HG03159 (cell line): ENCODE data around the gene VAV2.

Experiments used
- ATAC-seq: cut with Tn5 transposase; IDR thresholded peaks from one replicate; pipeline ENCODE4 v1.9.1; 2021; ENCODE audit warnings: mild to moderate bottlenecking, moderate library complexity; ENCODE audit not compliant: unreplicated experiment

Gene VAV2

DNA sequence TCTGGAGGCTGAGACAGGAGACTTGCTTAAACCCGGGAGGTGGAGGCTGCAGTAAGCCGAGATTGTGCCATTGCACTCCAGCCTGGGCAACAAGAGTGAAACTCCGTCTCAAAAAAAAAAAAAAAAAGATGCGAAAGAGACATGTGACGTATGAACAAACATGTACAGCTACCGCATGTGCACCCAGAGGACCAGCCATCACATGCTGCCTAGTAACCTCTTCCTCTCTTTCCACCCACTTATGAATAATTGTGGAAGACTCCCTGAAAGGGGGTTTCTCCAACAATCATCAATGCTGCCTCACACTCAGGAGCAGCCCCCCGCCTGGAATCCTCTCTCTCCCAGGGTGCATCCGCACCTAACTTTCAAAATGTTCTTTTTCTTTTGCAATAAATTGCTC lies 256.2 kb downstream of the VAV2 start:
- ATAC-seq: no peak

DNA sequence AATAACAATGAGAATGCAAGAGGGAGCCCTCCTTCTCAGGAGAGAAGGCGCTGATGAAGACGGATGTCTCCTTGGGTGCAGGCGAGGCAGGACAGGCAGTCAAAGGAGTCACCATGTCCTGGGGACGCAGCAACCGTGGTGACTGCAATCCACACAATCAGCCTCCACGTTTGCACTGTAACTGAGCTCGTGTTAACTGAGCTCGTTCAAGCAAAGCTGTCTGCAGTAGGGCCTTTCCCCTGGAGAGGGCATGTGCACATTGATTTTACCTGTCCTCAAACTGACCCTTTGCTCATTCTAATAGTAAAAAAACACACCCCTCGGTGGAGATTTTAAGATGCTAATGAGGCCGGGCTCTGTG lies 256.7 kb downstream of the VAV2 start:
- ATAC-seq: no peak

DNA sequence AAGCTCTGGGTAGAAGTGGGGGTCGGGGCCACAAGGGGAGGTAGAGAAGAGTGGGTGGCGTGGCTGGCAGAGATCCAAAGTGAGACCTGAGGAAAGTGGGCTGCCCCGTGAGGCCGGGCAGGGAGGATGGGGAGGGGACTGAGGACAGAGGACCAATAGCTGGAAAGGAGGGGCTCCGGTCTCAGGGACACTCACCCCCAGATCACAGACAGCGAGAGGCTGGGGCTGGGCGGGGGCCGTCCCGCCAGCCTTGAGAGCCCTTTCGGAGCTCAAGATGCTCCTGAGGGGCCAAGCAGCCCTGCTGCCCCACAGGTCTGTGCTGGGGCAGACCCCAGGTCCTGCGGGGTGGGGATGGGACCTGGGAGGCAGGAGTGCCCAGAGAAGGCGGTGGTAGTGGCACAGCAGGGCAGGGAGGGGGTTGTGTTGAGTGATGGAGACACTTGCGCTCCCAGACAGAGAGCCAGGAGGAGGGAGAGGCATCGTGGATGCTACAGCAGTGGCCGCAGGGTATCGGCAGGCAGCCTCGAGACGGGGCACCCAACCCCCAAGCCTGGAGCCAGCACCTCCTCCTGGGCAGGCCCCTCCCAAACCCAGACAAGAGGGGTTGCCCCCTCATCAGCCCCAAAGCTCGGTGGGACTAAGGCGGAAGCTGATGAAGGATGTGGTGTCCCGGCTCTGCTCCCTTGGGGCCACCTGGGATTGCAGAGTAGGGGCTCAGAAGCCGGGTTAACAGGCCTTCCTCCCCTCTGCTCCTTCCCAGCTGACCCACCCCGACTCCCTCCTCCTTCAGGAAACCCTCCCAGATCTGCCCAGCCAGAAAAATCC lies 257.3 kb downstream of the VAV2 start:
- no peak for ATAC-seq

DNA sequence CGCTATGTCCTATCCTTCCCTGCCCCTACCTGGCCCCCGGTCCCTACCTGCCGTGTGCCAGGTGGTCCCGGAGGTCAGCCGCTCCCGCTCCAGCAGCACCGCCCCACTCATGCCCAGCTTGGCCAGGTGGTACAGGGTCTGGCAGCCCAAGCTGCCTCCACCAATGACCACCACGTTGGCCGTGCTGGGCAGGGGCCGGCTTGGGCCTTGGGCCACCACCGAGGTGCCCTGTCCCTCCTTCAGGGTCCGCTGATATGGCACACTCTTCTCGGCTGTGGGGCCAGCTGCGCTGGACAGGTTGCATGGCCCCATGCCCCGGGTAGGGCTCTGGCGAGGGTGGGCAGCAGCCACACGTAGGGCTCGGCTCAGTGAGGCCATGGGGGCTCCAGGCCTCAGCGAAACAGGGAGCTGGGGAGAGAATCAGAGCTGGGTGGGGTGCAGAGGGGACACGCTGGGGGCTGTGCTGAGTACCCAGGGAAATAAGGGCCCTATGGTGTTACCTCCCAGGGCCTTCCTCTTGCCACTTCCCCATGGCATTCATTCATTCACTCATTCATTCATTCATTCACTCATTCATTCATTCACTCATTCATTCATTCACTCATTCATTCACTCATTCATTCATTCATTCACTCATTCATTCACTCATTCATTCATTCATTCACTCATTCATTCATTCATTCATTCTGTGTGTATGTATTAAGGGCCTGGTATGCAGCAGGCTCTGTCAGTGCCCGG lies 258.2 kb downstream of the VAV2 start:
- no peak for ATAC-seq

DNA sequence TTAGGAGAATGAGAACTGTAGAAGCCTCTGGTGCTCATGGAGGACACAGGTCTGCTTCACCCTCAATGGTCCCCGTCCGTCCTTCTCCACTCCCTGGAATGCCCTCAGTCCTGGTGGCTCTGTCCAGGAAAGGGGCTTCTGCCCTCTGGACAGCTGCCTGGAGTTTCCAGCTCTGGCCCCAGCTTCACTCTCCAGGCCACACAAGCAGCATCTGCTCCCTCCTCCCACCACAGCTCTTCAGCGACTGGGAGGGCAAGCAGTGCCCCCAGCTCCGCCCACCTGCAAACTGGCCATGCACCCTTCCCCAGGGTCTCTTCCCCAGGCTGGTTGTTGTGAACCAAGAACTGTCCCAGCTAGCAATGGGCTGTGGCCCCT lies 258.7 kb downstream of the VAV2 start:
- no peak for ATAC-seq

DNA sequence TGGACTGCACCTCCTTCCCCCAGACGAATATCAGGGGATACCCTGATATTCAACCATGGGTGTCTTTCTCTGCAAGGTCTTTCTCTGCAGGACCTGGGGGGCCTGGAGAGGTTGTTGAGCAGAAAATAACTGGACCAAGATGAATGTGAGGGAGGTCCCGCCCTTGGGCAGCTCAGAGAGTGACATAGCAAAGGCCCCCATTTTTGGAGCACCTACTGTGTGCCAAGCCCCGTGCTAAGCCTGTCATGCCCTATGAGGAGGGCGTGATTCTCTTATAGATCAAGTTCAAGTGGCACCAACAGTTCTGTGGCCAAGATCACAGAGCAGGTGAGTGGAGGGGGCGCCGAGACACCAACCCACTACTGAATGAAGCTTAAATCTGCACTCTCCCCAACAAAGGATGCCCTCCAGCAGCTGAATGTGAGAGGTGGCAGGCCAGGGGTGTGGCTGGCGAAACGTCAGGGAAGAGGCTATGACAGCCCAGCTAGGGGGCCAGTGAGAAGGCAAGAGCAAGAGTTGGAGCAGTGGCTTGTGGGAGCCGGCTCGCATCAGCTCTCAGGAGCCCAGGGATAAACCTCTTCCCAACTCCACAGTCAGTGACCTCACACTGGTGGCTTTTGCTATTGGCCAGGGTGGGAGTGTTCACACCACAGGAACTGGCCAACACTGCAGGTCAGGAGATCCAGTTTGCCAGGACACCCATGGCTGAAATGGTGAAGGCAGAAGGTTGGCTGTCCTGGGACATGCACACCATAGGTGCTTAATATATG lies 259.3 kb downstream of the VAV2 start:
- ATAC-seq: no peak

DNA sequence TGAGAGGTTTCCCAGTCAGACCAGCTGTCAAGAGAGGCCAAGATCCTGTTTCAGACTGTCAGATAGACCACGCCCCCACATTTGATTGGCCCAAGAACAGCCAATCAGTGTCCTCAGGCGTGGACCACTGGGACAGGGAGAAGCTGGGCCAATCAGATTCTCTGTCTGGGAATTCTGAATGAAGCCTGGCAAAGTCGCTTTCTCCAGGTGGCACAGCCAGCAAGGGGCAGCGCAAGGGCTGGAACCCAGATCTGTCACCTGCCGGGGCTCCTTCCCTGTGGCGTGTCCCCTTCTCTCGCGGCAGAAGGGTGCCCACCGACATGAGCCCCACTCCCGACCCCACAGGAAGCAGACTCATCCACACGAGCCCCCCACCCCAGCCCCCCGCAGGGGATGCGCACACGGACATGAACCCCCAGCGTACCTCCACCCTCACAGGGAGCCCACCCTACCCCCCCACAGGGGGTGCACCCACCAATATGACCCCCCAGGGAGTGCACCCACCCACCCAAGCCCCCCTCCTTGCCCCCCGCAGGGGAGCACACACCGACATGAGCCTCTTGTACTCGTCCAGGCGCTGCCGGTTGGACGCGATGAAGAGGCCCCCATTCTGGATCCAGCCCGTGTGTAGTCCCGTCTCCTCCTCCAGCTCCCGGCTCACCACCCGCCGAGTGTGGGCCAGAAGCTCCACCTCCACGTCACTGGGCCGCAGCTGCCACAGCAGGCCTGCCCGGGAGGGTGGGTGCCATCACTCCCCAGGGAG lies 260.1 kb downstream of the VAV2 start:
- no peak for ATAC-seq

DNA sequence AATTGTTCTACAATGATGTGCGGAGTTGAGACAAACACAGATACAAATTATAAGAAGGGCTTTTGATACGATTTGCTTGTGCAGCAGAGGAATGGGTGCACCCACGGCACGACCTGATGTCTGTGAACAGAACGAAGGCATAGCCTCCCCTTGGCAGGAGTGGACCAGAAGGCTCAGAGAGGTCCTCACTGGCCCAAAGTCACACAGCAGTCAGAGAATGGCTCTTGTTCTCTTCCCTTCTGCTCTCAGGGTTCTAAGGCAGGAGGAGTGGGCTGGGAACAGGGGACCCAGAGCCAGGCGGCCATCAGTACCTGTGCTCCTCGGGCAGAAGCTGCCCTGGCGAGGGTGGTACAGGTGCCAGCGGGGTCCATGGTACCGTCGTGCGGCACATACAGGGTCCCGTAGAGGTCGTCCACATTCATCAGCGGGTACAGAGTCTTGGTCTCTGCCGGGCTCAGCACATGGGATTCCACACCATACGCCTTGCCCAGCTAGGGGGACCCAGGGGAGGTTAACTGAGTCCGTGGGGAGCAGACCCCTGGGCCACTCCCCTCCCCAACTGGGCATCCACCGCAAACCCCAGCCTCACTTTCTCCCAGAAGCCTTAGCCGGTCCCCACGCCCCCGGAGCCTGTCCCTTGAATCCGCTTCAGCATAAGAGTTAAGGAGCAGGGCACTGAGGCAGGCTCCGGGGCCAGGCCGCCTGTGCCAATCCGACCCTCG lies 261.0 kb downstream of the VAV2 start:
- no peak for ATAC-seq

DNA sequence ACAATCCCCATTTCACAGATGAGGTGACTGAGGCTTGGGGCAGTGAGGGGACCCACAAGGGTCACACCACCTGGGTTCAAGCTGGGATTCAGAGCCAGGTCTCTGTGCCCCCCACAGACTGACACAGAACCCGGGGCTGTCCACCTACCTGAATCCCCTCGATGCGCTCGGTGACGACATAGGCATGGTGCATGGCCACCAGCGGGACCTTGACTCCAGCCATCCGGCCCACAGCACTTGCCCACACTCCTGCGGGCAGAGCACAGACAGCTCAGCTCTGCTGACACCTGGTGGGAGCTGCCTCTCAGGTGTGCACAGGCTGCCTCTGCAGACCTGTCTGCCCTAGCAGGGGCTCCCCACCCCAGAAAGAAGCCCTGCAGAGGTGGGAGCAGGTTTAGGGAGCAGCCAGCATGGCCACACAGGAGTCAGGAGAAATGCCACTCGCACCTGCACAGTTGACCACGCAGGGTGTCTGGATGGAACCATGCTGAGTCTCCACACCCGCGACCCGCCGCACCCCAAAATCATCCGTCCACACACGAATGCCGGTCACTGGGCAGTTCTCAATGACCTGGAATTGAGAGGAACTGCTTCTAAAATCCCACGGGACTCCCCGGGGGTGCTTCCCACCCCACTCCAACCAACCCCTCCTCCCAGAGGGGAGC lies 262.4 kb downstream of the VAV2 start:
- ATAC-seq: no peak

DNA sequence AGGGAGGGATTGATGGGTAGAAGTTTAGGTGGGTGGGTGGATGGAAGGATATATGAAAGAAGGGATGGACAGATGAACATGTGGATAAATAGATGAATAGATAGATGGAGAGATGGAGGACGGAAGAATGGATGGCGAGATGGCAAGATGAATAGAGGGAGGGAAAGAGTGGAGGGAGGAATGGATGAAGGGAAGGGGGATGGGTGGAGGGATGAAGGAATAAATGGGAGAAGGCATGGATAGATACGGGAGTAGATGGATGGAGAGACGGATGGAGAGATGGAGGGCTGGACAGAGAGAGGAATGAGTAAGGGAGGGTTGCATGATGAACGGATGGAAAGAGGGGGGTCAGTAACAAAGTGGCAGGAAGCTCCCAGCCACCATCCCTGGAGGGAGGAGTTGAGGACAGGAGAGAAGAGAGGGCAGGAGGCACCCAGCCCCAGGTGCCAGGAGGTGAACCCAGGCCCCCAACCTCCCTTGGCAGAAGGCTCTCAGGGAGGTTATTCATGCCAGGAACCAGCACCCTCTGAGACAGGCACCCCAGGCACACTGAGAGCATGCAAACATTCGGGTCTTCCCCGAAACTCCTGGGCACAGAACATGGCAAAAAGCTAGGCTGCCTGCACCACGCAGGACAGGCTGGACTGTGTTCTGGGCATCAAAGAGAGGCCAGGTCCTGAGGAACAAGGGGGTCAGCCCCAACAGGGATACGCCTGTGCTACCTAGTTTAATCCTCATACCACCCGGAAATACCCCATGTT lies 263.1 kb downstream of the VAV2 start:
- no peak for ATAC-seq

DNA sequence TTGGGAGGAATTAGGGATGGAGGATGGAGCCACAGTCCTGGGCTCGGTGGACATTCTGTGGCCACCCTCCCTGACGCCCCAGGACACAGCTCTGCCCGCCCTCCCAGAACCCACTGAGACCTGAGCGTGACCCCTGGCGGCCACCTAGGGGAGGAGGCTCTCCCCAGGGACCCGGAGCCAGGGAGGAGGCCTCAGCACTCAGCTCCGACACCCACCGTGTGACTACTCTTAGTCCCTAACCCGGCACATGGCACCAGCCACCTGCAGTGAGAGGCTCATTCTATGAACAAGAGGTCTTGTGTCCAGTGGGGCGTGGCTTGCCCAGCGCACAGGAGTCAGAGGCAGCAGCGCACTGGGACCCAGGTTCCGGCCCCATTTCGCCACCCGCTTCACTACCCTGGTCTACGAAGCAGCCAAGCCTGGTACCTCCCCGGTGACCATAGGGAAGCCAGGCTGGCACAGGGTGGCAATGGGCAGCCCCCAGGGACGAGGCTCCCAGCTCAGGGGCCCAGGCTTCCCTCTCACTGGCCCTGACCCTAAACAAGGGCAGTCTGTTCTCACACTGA lies 264.2 kb downstream of the VAV2 start:
- ATAC-seq: no peak

DNA sequence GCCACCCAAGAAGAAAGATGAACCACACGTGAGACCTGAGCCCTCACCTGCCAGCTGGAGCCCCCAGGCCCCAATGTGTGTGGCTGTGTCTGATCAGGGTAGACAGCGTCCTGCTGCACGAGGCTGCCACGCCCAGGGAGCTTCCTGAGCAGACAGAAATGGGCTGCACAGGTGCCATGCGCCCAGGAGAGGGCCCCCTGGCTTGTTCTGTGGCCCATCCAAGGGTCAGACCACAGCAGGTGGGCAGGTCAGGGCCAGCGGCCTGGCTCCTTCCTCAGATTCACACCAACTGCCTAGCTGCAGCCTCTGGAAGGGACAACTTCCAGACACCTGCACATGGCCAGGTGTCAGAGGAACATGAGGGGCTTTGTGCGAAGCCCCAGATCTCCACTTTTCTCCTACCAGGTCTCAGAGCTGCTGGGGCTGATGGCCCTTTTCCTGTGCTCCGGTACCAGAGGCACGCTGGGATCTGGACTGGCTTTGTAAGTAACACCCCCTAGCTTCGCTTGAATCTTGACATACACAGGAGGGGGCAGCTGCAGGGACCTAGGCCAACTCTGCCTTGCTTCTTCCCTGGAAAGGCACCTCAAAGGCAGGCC lies 264.7 kb downstream of the VAV2 start:
- no peak for ATAC-seq

DNA sequence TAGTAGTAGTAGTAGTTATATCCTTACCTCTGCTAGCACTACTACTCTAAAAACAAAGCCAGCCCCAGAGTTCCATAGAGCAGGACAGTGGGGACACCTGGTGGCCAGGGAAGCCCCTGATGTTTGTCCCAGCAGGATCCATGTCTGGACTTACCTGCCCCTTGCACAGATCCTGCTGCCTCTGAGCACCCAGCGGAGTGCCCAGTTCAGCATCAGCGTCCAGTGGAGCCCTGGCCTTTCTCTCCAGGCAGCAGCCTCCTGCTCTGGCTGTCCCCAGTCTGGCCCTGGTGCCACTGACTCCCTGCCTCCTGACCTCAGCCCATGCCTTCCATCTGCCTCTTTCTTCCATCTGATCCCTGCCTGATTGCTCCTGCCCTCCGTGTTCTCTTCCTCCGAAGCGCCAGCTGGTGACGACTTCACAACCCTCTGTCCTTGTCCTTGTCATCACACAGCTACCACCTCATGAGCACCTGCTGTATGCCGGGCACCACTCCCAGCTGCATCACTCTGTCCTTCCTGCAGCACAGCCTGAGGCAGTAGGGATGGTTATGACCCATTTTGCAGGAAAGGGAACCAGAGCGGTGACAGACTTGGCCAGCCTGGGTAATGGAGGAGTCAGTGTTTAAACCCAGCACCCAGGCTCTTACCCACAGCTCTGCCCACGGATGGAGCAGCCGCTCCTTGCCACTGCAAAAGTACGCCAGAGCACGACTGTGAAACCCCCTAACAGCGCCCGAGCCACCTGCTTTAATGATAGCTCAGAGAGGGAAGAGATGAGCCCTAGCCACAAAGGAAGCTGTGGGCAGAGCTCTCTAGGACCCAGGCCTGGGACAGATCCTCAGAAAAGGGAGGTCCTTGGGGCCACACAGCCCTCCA lies 265.5 kb downstream of the VAV2 start:
- no peak for ATAC-seq

DNA sequence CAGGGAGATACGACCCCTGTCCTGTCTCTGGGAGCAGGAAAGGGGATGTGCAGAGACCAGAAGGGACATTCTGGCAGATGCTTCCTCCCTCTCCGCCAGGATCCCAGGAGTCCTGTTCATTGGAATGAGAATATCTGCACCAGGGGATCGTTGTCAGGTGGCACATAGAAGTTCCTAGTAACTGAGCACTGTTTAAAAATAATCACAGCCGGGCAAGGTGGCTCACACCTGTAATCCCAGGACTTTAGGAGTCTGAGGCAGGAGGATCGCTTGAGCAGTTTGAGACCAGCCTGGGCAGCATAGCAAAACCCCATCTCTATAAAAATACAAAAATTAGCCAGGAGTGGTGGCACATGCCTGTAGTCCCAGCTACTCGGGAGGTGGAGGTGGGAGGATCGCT lies 266.2 kb downstream of the VAV2 start:
- ATAC-seq: no peak

DNA sequence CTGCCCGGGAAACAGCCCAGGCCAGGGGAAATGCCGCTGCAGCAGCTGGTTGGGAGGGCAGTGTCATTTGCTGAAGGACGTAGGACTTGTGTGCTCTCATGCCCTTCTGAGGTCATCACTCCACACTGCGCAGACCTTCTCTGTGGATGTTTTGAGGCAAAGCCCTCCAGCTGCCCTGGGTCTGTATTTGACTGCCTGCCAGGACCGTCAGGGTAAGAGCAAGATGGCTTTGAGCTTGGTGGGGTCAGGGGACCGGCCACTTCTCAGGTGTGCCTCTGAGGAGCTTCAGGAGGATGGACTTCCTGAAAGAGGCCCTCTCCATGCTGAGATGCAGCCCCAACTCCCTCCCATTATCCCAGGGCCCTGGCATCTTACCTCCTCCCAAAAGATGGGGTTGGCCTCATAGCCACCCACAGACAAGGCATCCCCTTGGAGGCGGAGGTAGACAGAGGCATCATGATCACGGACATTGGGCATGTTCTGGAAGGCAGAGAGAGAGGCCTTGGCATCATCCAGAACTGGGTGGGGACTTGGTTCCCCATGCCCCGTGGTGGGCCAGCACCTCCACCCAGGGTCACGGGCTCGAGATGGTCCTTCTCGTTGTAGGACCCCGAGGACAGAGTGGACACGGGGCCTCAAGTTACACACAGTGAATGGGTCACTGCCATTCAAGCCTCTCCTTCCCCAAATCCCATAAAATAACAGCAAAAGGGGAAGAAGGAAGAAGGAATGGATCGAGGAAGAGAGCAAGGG lies 273.4 kb downstream of the VAV2 start:
- no peak for ATAC-seq

DNA sequence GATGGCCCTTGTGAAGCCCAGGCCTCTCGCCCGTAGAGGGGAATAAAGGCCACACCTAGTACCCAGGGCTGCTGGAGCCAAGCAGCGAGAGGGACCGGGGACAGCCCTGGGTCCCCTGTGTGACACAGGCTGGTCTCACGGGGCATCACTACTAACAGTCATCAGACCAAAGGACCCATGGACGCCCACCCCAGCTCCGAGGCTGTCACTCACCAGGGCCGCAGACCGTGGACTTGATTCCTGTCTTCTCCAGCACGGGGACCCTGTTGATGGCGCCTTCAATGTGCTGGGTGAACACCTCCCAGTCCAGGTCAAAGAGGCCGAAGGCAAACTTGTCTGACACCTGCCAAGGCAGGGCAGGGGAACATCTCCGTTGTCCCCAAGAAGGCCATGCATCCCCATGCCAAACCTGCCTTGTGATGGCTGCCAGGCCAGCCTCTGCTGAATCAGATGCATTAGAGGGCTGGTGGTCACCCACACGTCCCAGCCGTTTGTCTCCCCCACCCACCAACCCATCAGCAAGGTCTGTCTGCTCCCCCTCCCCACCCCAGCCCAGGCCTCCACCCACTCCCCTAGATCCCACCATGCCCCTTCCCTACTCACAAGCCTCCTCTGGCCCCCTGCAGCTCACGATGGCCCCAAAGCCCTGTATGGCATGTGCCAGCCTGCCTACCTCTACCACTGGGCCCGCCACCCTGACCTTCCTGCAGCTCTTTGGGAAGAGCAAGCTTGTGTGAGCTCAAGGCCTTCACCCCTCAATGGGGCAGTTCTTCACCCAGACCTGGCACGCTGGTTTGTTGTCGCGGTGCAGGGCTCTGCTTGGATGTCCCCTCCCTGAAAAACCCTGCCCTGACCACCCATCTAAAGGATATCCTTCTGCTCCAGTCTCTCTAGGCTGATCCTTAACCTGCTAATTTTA lies 274.8 kb downstream of the VAV2 start:
- no peak for ATAC-seq
